A549 (cell line): ENCODE measurements around the gene CHPF. TPM values are rescaled to one million over a fixed set of nuclear protein-coding genes. Genes with fewer than 3 reads are reported as not detected.

ENCODE experiments used
- ATAC-seq, 2 experiments: fragments of 200-7000 bp in 1 of 2; fragments of >200 bp in 1 of 2; cut with Nextera tagmentation in 1 of 2; cut with Tn5 transposase in 1 of 2; 3 replicates each; pipeline versions ENCODE4 v1.8.0 to v1.9.1; 2018 to 2020; ENCODE audit warnings: mild to moderate bottlenecking in 1 of 2, moderate library complexity in 1 of 2
- CTCF ChIA-PET: fragments of 300-600 bp; sonication (Branson Sonifier 250); formaldehyde crosslinking; extraction: SDS; loops from one replicate; lab custom pipeline; 2021; ENCODE audit warnings: antibody characterized with exemption, inconsistent platforms; lab: Yijun Ruan, JAX
- POLR2A ChIA-PET: fragments of 350-600 bp; formaldehyde crosslinking; extraction: SDS; loops from one replicate; lab custom pipeline; 2021; ENCODE audit warnings: antibody characterized with exemption, inconsistent platforms; lab: Yijun Ruan, JAX
- DNase-seq, 2 experiments: peaks; one replicate each; pipeline versions ENCODE4 v3.0.0 to v3.0.0-alpha.2; 2011 to 2016; ENCODE audit warnings: low read depth in 1 of 2, low spot score in 1 of 2
- FAIRE-seq: peaks from 2 replicates; lab custom pipeline; 2011; peaks lifted over from hg19 to GRCh38; lab: Jason Lieb, UNC
- H3K27ac ChIP-seq, 2 experiments: fragments of >200 bp; sonication (Bioruptor Twin); formaldehyde crosslinking; 3 replicates each; pipeline ENCODE4 v1.5.1; 2016 to 2017
- H3K4me1 ChIP-seq: fragments of >200 bp; sonication (Bioruptor Twin); formaldehyde crosslinking; 3 replicates; pipeline ENCODE4 v1.6.1; 2016
- H3K4me2 ChIP-seq: fragments of >200 bp; sonication (Bioruptor Twin); formaldehyde crosslinking; 3 replicates; pipeline ENCODE4 v1.6.1; 2016
- H3K4me3 ChIP-seq: fragments of >200 bp; sonication (Bioruptor Twin); formaldehyde crosslinking; 3 replicates; pipeline ENCODE4 v1.5.1; 2016
- H3K9me3 ChIP-seq: fragments of >200 bp; sonication (Bioruptor Twin); formaldehyde crosslinking; 3 replicates; pipeline ENCODE4 v1.6.1; 2016
- BHLHE40 ChIP-seq: IDR thresholded peaks from 2 replicates; pipeline ENCODE4 v1.6.1; 2012; ENCODE audit warnings: low read depth, low read length, inconsistent platforms
- CBX2 ChIP-seq: fragments of 200-600 bp; sonication (generic); IDR thresholded peaks from 2 replicates; pipeline ENCODE4 v1.6.1; 2016; ENCODE audit warnings: low read depth, mild to moderate bottlenecking, borderline replicate concordance
- CBX8 ChIP-seq: fragments of 200-600 bp; sonication (generic); IDR thresholded peaks from 2 replicates; pipeline ENCODE4 v1.6.1; 2016
- CEBPB ChIP-seq, 2 experiments: fragments of >200 bp in 1 of 2; sonication (Bioruptor Twin) in 1 of 2; formaldehyde crosslinking in 1 of 2; IDR thresholded peaks; 2 replicates each; pipeline ENCODE4 v1.6.1; 2012 to 2016
- EP300 ChIP-seq, 2 experiments: fragments of >200 bp; sonication (Bioruptor Twin); formaldehyde crosslinking; IDR thresholded peaks; 2 replicates in 1 of 2; 3 replicates in 1 of 2; pipeline ENCODE4 v1.6.1; 2016 to 2017
- FOSL2 ChIP-seq, 2 experiments: fragments of 450-650 bp in 1 of 2; fragments of >200 bp in 1 of 2; sonication (Bioruptor Twin) in 1 of 2; formaldehyde crosslinking; IDR thresholded peaks; 2 replicates each; pipeline versions ENCODE4 v1.5.0 to v1.6.1; 2016 to 2020; ENCODE audit warnings: mild to moderate bottlenecking in 1 of 2, moderate library complexity in 1 of 2
- FOXS1 ChIP-seq: fragments of 250-450 bp; sonication (Bioruptor Pico); IDR thresholded peaks from 2 replicates; pipeline ENCODE4 v1.5.0; 2020; ENCODE audit warnings: mild to moderate bottlenecking, moderate library complexity
- HOXB5 ChIP-seq: fragments of 250-450 bp; sonication (Bioruptor Pico); IDR thresholded peaks from 2 replicates; pipeline ENCODE4 v1.5.0; 2020; ENCODE audit warnings: mild to moderate bottlenecking, moderate library complexity
- JUN ChIP-seq, 2 experiments: fragments of >200 bp; sonication (Bioruptor Twin); formaldehyde crosslinking; IDR thresholded peaks; 2 replicates in 1 of 2; 3 replicates in 1 of 2; pipeline ENCODE4 v1.6.1; 2016 to 2017
- JUNB ChIP-seq: fragments of >200 bp; sonication (Bioruptor Twin); formaldehyde crosslinking; IDR thresholded peaks from 2 replicates; pipeline ENCODE4 v1.6.1; 2016
- KDM5A ChIP-seq: fragments of 200-600 bp; sonication (generic); IDR thresholded peaks from 2 replicates; pipeline ENCODE4 v1.6.1; 2016; ENCODE audit warnings: antibody characterized with exemption, mild to moderate bottlenecking
- MAFK ChIP-seq: fragments of 450-650 bp; IDR thresholded peaks from 2 replicates; pipeline ENCODE4 v1.6.1; 2014; ENCODE audit not compliant: partially characterized antibody
- NPAS2 ChIP-seq: fragments of 250-450 bp; sonication (Bioruptor Pico); IDR thresholded peaks from 2 replicates; pipeline ENCODE4 v1.8.0; 2022; ENCODE audit warnings: mild to moderate bottlenecking, moderate library complexity, borderline replicate concordance
- PBX3 ChIP-seq: IDR thresholded peaks from 2 replicates; pipeline ENCODE4 v1.6.1; 2012
- POLR2AphosphoS2 ChIP-seq: conservative IDR thresholded peaks from 2 replicates; pipeline ENCODE4 v1.6.1; 2012; ENCODE audit warnings: low read length, improper control_type of control experiment, inconsistent platforms
- REST ChIP-seq: fragments of 200-600 bp; sonication (generic); IDR thresholded peaks from 2 replicates; pipeline ENCODE4 v1.6.1; 2016; ENCODE audit warnings: antibody characterized with exemption, mild to moderate bottlenecking, moderate library complexity
- SMC3 ChIP-seq: fragments of >200 bp; sonication (Bioruptor Twin); formaldehyde crosslinking; IDR thresholded peaks from 3 replicates; pipeline ENCODE4 v1.6.1; 2018; ENCODE audit warnings: inconsistent platforms
- TFCP2L1 ChIP-seq: fragments of 250-450 bp; sonication (Bioruptor Pico); IDR thresholded peaks from 2 replicates; pipeline ENCODE4 v1.5.0; 2021; ENCODE audit warnings: mild to moderate bottlenecking
- TP53 ChIP-seq: fragments of 250-450 bp; sonication (Bioruptor Pico); IDR thresholded peaks from 2 replicates; pipeline ENCODE4 v1.5.0; 2021; ENCODE audit warnings: mild to moderate bottlenecking, moderate library complexity
- ZC3H11A ChIP-seq: fragments of 450-650 bp; IDR thresholded peaks from 2 replicates; pipeline ENCODE4 v1.6.1; 2014; ENCODE audit warnings: antibody characterized with exemption, mild to moderate bottlenecking
- ZNF302 ChIP-seq: fragments of 250-450 bp; sonication (Bioruptor Pico); IDR thresholded peaks from 2 replicates; pipeline ENCODE4 v1.9.0; 2021; ENCODE audit warnings: inconsistent platforms, mild to moderate bottlenecking, moderate library complexity
- WGBS: methylation state at CpG from one replicate; pipeline ENCODE4 v1.1.6; 2017; ENCODE audit errors: missing lambda C conversion rate; 5-methylcytosine and 5-hydroxymethylcytosine counted together
- polyA plus RNA-seq, 4 experiments: library from polyadenylated mRNA; depleted of rRNA in 3 of 4; stranded (reverse); fragments of >200 nt; fragmentation: RNase III in 1 of 4; extraction: RNeasy Plus Mini Kit Qiagen cat#74134 plus additional on column Dnase treatment in 1 of 4; gene quantifications; 2 replicates in 3 of 4; 3 replicates in 1 of 4; pipeline ENCODE4 v1.2.3, GENCODE V29; 2011 to 2017
- TF ChIP-seq, protein P1 (sequence below): fragments of 150-350 bp; IDR thresholded peaks from 2 replicates; pipeline ENCODE4 v1.6.1; 2014; ENCODE audit warnings: low read depth, mild to moderate bottlenecking, low read length

CHPF gene
- polyA plus RNA-seq, 2 of the 4 experiments (the other 2 are of a cell fraction) = 9.0 to 14.8 TPM

GRCh38 chr2:219537657-219538488 is 5.7 kb downstream of the CHPF start:
- no peak overlapping the region for H3K4me3 ChIP-seq
- ATAC-seq = no peak
- FAIRE-seq = no peak
- POLR2A ChIA-PET = no interaction called here
- CTCF ChIA-PET = interaction anchor here (0.7 to 79.1 kb wide), 10 partner anchors 8 to 152 kb away, joined by 3 to 3291 read pairs (median 40); partner anchors contain the start of genes ASIC4, GMPPA and SPEG
- H3K4me2 ChIP-seq = no peak overlapping the region
- TF ChIP-seq CBX8 (no peak), KDM5A (no peak)
- WGBS = 64% methylated on average over 8 of the region's 15 CpGs
- H3K27ac ChIP-seq = no peak overlapping the region
- no peaks in the 10 kb centered on the region for H3K9me3 ChIP-seq
- DNase-seq = no peak
- H3K4me1 ChIP-seq = peaks cover 9% of the 10 kb centered on the region

DNA sequence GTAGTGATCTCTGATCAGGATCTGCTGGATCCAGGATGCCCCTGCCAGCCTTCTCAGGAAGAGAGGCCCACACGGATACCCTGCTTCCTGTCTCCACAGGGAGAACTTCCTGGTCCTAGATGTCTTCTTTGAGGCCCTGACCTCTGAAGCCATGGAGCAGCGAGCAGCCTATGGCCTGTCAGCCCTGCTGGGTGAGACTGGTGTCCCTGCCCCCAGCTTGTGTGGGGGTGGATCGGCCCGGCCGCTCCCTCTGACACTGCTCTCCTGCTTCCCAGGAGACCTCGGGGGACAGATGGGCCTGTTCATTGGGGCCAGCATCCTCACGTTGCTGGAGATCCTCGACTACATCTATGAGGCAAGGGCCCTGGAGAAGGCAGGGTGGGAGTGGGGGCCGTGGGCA is 6.6 kb downstream of the CHPF start:
- no peak for ATAC-seq
- no peak overlapping the region for H3K27ac ChIP-seq

GRCh38 chr2:219536425-219536824 is 7.2 kb downstream of the CHPF start:
- ChIA-PET CTCF (interaction anchor here (0.6 to 79.1 kb wide), 5 partner anchors 24 to 148 kb away, joined by 3 to 3291 read pairs (median 11); partner anchors contain the start of genes ASIC4, GMPPA and SPEG), POLR2A (no interaction called here)
- H3K27ac ChIP-seq = no peak overlapping the region
- ATAC-seq (no peak), DNase-seq (no peak), FAIRE-seq (no peak)
- 82% methylated on average over 12 of the region's 16 CpGs for WGBS
- TF ChIP-seq FOXS1 (CRISPR knock-in tag) (no peak), FOSL2 (IDR thresholded peaks at IDR 0.05) (no peak), FOSL2 (CRISPR knock-in tag; IDR thresholded peaks at IDR 0.05) (no peak), MAFK (no peak), PBX3 (no peak), SMC3 (no peak), BHLHE40 (no peak), TFCP2L1 (CRISPR knock-in tag) (no peak), HOXB5 (CRISPR knock-in tag) (no peak), CBX2 (no peak)
- TF ChIP-seq, protein P1, sequence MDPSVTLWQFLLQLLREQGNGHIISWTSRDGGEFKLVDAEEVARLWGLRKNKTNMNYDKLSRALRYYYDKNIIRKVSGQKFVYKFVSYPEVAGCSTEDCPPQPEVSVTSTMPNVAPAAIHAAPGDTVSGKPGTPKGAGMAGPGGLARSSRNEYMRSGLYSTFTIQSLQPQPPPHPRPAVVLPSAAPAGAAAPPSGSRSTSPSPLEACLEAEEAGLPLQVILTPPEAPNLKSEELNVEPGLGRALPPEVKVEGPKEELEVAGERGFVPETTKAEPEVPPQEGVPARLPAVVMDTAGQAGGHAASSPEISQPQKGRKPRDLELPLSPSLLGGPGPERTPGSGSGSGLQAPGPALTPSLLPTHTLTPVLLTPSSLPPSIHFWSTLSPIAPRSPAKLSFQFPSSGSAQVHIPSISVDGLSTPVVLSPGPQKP = no peak
- no peaks in the 10 kb centered on the region for H3K9me3 ChIP-seq
- no peak overlapping the region for H3K4me3 ChIP-seq
- no peaks in the 10 kb centered on the region for H3K4me1 ChIP-seq
- no peak overlapping the region for H3K4me2 ChIP-seq

More for the DNA sequence above, 6.6 kb downstream of the CHPF start:
- FAIRE-seq (no peak), DNase-seq (no peak)
- TF ChIP-seq ZC3H11A = no peak
- TF ChIP-seq CBX2 = no peak
- ChIA-PET POLR2A (no interaction called here), CTCF (interaction anchor here (0.8 to 79.1 kb wide), 7 partner anchors 7 to 153 kb away, joined by 3 to 3291 read pairs (median 11); partner anchors contain the start of genes ASIC4, GMPPA and SPEG)
- H3K4me1 ChIP-seq = peaks cover under 1% of the 10 kb centered on the region; the same call in 2 of the 3 replicates
- no peak overlapping the region for H3K4me2 ChIP-seq
- H3K4me3 ChIP-seq = no peak overlapping the region
- H3K9me3 ChIP-seq = no peaks in the 10 kb centered on the region
- 56% methylated on average over 3 of the region's 9 CpGs for WGBS

DNA sequence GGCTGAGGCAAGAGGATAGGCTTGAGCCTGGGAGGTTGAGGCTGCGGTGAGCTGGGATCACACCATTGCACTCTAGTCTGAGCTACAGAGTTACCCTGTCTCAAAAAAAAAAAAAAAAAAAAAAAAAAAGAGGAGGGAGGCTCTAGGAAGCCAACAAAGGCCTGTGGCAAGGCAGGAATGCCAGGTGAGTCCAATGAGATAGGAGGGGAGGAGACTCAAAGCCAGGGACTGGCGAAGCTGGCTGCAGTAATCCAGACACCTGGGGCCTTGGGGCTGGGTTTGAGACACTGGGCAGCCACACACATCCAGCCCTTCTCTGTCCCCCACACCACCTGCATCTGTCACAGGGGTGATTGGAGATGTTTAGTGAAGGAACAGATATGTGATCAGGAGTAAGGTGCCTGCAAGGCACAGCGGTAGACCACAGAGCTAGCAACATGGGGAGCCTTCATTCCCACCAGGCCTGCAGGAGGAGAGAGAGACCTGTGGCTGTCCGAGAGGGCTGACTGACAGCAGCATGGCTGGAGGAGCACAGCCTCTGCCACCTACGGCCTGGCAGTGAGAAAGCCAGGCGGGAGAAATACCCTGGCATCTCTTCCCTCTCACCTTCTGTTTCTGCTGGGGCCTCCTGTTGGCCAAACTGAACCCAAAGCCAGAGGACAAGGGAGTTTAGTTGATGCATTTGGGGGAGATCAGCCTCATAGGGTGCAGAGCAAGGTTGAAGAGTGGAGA is 9.5 kb downstream of the CHPF start:
- no peak for DNase-seq
- CTCF ChIA-PET = interaction anchor here (0.6 to 79.1 kb wide), 5 partner anchors 7 to 132 kb away, joined by 3 to 3291 read pairs (median 164); partner anchors contain the start of genes ASIC4, CHPF, GMPPA and SPEG
- Histone ChIP-seq H3K27ac (no peak overlapping the region), H3K4me1 (peaks cover 4% of the 10 kb centered on the region; the same call in 1 of the 3 replicates), H3K4me2 (no peak overlapping the region), H3K9me3 (no peaks in the 10 kb centered on the region), H3K4me3 (no peak overlapping the region)
- no peak for ATAC-seq
- POLR2A ChIA-PET = no interaction called here
- WGBS = 60% methylated on average over 6 of the region's 6 CpGs
- FAIRE-seq = no peak
- TF ChIP-seq MAFK (no peak), CBX2 (no peak), EP300 (IDR thresholded peaks at IDR 0.05) (no peak), ZNF302 (CRISPR knock-in tag) (no peak), REST (no peak), NPAS2 (CRISPR knock-in tag) (no peak), FOXS1 (CRISPR knock-in tag) (no peak), JUNB (no peak), CEBPB (IDR thresholded peaks at IDR 0.05) (no peak), TP53 (CRISPR knock-in tag) (no peak), POLR2AphosphoS2 (no peak), JUN (IDR thresholded peaks at IDR 0.05) (no peak)
